ENCODE measurements around the gene DCDC2C.

GRCh38 chr2:3727397-3728045 is 24.1 kb downstream of the DCDC2C start:
- TF ChIP-seq CTCF (IDR thresholded peaks at IDR 0.05) = no peak
- TF ChIP-seq POLR2A (IDR thresholded peaks at IDR 0.05) = no peak

Measured in uterus (tissue), 2 donors.